Measurements from ENCODE around the gene ST3GAL5.

The ST3GAL5 gene

DNA sequence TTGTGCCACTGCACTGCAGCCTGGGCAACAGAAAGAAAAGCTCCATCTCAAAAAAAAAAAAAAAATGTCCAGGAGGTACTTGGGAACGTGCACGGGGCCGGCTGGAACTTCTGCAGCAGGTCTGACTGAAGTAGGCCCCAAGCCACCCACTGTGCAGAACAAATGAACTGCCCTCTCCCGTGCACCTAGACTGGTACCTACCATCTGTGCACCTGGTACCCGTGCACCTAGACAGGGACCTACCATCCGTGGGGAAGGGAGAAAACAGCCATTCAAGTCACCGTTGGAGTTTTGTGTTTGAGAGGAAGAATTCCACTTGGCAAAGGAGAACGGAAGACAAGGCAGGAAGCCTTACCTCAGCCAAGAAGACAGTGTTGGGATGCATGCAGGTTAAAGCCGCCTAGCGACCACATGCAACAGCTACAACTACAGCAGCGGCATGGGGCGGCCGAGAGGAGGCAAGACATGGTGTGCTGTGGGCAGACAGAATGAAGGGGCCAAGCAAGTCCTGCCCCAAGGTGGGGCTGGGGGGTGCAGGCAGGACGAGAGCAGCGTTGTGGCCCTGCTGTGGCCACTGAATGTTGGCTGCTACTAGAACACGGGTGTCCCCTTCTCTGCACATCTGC lies 16.1 kb downstream of the ST3GAL5 start:
- Histone ChIP-seq H2AFZ (ENCODE audit: low read length) (no peak overlapping the region), H3K9me2 (replicated peaks; ENCODE audit: insufficient read depth, low read length) (no peaks in the 10 kb centered on the region), H3K4me3 (ENCODE audit: low read length) (no peak overlapping the region), H3K4me1 (ENCODE audit: low read length) (no peaks in the 10 kb centered on the region), H3K9ac (ENCODE audit: low read length) (no peak overlapping the region), H3K79me2 (ENCODE audit: low read length) (peaks cover 97% of the 10 kb centered on the region), H3K4me2 (ENCODE audit: low read depth, low read length) (no peak overlapping the region), H4K20me1 (ENCODE audit: insufficient read depth, low read length) (peaks cover 4% of the 10 kb centered on the region; the same call in 1 of the 2 replicates), H3K9me3 (replicated peaks; ENCODE audit: insufficient read depth, low read length) (no peaks in the 10 kb centered on the region), H3K27me3 (replicated peaks; ENCODE audit: insufficient read depth, low read length) (no peaks in the 10 kb centered on the region), H3K27ac (ENCODE audit: low read length) (no peak overlapping the region), H3F3A (ENCODE audit: insufficient read depth, low read length) (no peaks in the 10 kb centered on the region), H3K36me3 (replicated peaks; ENCODE audit: insufficient read depth, low read length) (peaks cover 11% of the 10 kb centered on the region)
- no peak for DNase-seq
- no peak for TF ChIP-seq EZH2phosphoT487 (IDR thresholded peaks at IDR 0.05; ENCODE audit: low read length)
- TF ChIP-seq, protein P1, sequence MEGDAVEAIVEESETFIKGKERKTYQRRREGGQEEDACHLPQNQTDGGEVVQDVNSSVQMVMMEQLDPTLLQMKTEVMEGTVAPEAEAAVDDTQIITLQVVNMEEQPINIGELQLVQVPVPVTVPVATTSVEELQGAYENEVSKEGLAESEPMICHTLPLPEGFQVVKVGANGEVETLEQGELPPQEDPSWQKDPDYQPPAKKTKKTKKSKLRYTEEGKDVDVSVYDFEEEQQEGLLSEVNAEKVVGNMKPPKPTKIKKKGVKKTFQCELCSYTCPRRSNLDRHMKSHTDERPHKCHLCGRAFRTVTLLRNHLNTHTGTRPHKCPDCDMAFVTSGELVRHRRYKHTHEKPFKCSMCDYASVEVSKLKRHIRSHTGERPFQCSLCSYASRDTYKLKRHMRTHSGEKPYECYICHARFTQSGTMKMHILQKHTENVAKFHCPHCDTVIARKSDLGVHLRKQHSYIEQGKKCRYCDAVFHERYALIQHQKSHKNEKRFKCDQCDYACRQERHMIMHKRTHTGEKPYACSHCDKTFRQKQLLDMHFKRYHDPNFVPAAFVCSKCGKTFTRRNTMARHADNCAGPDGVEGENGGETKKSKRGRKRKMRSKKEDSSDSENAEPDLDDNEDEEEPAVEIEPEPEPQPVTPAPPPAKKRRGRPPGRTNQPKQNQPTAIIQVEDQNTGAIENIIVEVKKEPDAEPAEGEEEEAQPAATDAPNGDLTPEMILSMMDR (IDR thresholded peaks at IDR 0.05; ENCODE audit: low read length) = no peak
- no peak for TF ChIP-seq EZH2 (optimal IDR thresholded peaks at IDR 0.05; ENCODE audit: low read depth, low read length)

DNA sequence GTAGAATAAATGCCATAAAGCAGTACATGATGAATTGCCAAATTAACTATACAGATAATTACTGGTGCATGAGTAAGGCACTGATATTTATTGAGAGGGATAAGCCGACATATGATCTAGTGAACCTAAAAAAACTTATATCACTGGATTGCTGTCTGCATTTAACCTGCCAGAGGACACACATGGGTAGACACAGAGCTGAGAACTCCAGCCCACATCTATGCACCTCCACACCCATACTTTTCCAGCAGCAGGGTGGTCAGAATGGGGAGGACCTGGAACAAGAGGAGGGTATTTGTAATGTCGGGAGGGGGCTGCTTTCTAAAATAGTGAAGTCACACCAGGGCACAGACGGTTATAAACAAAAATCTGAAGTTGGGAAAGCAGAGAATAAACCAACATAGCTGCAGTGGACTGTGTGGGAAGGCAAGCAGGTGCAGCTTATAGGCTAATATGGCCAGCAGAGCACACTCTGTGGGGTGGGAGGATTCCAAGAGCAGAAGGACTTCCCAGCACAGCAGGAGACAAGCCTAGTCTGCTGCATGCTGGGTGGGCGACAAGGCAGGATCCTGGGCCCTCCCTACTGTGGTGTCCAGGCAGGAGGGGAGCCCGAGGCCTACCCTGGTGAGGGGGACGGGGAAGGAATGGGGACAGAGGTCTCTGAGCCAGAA lies 17.2 kb downstream of the ST3GAL5 start:
- Histone ChIP-seq H3K36me3 (replicated peaks; ENCODE audit: insufficient read depth, low read length) (peaks cover 8% of the 10 kb centered on the region; the same call in 1 of the 2 replicates), H4K20me1 (ENCODE audit: insufficient read depth, low read length) (no peaks in the 10 kb centered on the region; the same call in 1 of the 2 replicates), H3K9me3 (replicated peaks; ENCODE audit: insufficient read depth, low read length) (no peaks in the 10 kb centered on the region), H3K4me2 (ENCODE audit: low read depth, low read length) (no peak overlapping the region), H3K79me2 (ENCODE audit: low read length) (peaks cover 97% of the 10 kb centered on the region), H3K4me3 (ENCODE audit: low read length) (no peak overlapping the region), H3K27me3 (replicated peaks; ENCODE audit: insufficient read depth, low read length) (no peaks in the 10 kb centered on the region), H3K9ac (ENCODE audit: low read length) (no peak overlapping the region), H3K9me2 (replicated peaks; ENCODE audit: insufficient read depth, low read length) (no peaks in the 10 kb centered on the region), H2AFZ (ENCODE audit: low read length) (no peak overlapping the region), H3K4me1 (ENCODE audit: low read length) (peaks cover 2% of the 10 kb centered on the region; the same call in 1 of the 2 replicates), H3F3A (ENCODE audit: insufficient read depth, low read length) (no peaks in the 10 kb centered on the region), H3K27ac (ENCODE audit: low read length) (no peak overlapping the region)
- no peak for DNase-seq
- TF ChIP-seq EZH2 (optimal IDR thresholded peaks at IDR 0.05; ENCODE audit: low read depth, low read length) (no peak), EZH2phosphoT487 (IDR thresholded peaks at IDR 0.05; ENCODE audit: low read length) (no peak)
- TF ChIP-seq, protein P1 (IDR thresholded peaks at IDR 0.05; ENCODE audit: low read length) = no peak

DNA sequence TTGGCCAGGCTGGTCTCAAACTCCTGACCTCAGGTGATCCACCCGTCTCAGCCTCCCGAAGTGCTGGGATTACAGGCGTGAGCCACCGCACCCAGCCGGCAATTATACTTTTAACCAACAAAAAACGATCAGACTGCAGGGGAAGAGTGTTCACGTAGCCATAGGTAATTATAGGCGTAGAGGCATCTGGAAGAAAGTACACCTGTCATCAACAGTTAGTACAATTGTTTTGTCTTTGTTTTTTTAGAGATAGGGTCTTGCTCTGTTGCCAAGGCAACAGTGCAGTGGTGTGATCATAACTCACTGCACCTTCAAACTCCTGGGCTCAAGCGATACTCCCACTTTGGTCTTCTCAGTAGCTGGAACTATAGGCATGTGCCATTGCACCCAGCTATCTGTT lies 20.0 kb downstream of the ST3GAL5 start:
- Histone ChIP-seq H3K4me3 (ENCODE audit: low read length) (no peak overlapping the region), H3K4me2 (ENCODE audit: low read depth, low read length) (no peak overlapping the region), H4K20me1 (ENCODE audit: insufficient read depth, low read length) (no peaks in the 10 kb centered on the region; the same call in 1 of the 2 replicates), H3K4me1 (ENCODE audit: low read length) (peaks cover 21% of the 10 kb centered on the region; the same call in 1 of the 2 replicates), H3K79me2 (ENCODE audit: low read length) (peaks cover 96% of the 10 kb centered on the region), H3K9me2 (replicated peaks; ENCODE audit: insufficient read depth, low read length) (no peaks in the 10 kb centered on the region), H3F3A (ENCODE audit: insufficient read depth, low read length) (no peaks in the 10 kb centered on the region; the same call in 1 of the 2 replicates), H2AFZ (ENCODE audit: low read length) (no peak overlapping the region), H3K27ac (ENCODE audit: low read length) (no peak overlapping the region), H3K9me3 (replicated peaks; ENCODE audit: insufficient read depth, low read length) (no peaks in the 10 kb centered on the region), H3K9ac (ENCODE audit: low read length) (no peak overlapping the region), H3K27me3 (replicated peaks; ENCODE audit: insufficient read depth, low read length) (no peaks in the 10 kb centered on the region), H3K36me3 (replicated peaks; ENCODE audit: insufficient read depth, low read length) (peaks cover 8% of the 10 kb centered on the region; the same call in 1 of the 2 replicates)
- no peak for DNase-seq
- TF ChIP-seq EZH2phosphoT487 (IDR thresholded peaks at IDR 0.05; ENCODE audit: low read length) (no peak), EZH2 (optimal IDR thresholded peaks at IDR 0.05; ENCODE audit: low read depth, low read length) (no peak)
- TF ChIP-seq, protein P1 (IDR thresholded peaks at IDR 0.05; ENCODE audit: low read length) = no peak
